ENCODE measurements around the gene U2AF2. TPM values are rescaled to one million over a fixed set of nuclear protein-coding genes. Genes with fewer than 3 reads are reported as not detected.

U2AF2 gene
- total and polyA plus RNA-seq, 2 of the 8 experiments (the other 6 are each of a cell fraction or from before 2014, with no cell fraction given) = 162 to 252 TPM

- Histone ChIP-seq H3K23ac (ENCODE audit: insufficient read length) (no peak overlapping the region), H3K18ac (ENCODE audit: extremely low read depth, low read length) (no peak overlapping the region), H4K91ac (replicated peaks; ENCODE audit: insufficient read length, low read length) (no peak overlapping the region), H3K4ac (replicated peaks; ENCODE audit: insufficient read length, low read depth, low read length) (no peak overlapping the region), H3K79me2 (ENCODE audit: control insufficient read depth in 1 of 2, insufficient read depth in 2 of 2, low read length in 2 of 2) (no peaks in the 10 kb centered on the region), H3K4me3 (ENCODE audit: extremely low read depth in 1 of 4, insufficient read depth in 2 of 4, low read depth in 3 of 4, low read length in 4 of 4) (no peak overlapping the region), H2AFZ (ENCODE audit: low read length) (no peak overlapping the region), H3K4me2 (ENCODE audit: insufficient read depth in 1 of 2, low read depth in 2 of 2, low read length in 2 of 2) (no peak overlapping the region), H2BK5ac (ENCODE audit: low read depth, low read length) (no peak overlapping the region), H3K27ac (ENCODE audit: low read depth, low read length) (no peak overlapping the region), H3K27me3 (replicated peaks in 1 of 4; ENCODE audit: control insufficient read depth in 3 of 4, extremely low read depth in 1 of 4, insufficient read depth in 3 of 4, low read length in 3 of 4) (no peaks in the 10 kb centered on the region), H3K36me3 (ENCODE audit: control insufficient read depth in 2 of 4, insufficient read depth in 4 of 4, low read length in 3 of 4) (peaks cover 2 to 31% (median 16%) of the 10 kb centered on the region in 4 experiments; a peak in 6 of 8 replicates), H3K9ac (replicated peaks in 1 of 4; ENCODE audit: extremely low read depth in 1 of 4, low read depth in 3 of 4, low read length in 3 of 4) (no peak overlapping the region), H3K14ac (ENCODE audit: insufficient read length) (no peak overlapping the region), H4K8ac (ENCODE audit: extremely low read depth, insufficient read depth, low read length) (no peak overlapping the region), H2BK12ac (ENCODE audit: low read depth, low read length) (no peak overlapping the region), H3K4me1 (replicated peaks in 1 of 4; ENCODE audit: control insufficient read depth in 3 of 4, insufficient read depth in 4 of 4, low read length in 3 of 4) (no peaks in the 10 kb centered on the region), H2BK15ac (ENCODE audit: low read length) (no peak overlapping the region), H3K79me1 (ENCODE audit: low read depth, low read length) (no peaks in the 10 kb centered on the region; the same call in 1 of the 2 replicates), H2AK5ac (ENCODE audit: low read depth, low read length) (no peak overlapping the region), H4K5ac (ENCODE audit: insufficient read length, low read depth, low read length) (no peak overlapping the region), H3K9me3 (ENCODE audit: insufficient read depth in 2 of 2, low read depth in 1 of 2, low read length in 1 of 2) (no peaks in the 10 kb centered on the region), H2BK120ac (replicated peaks; ENCODE audit: low read depth, low read length) (no peak overlapping the region), H2BK20ac (ENCODE audit: low read length) (no peak overlapping the region), H4K20me1 (replicated peaks in 1 of 2; ENCODE audit: control insufficient read depth in 1 of 2, insufficient read depth in 2 of 2, low read length in 2 of 2) (peaks cover 0 to 5% of the 10 kb centered on the region in 2 experiments), H3K56ac (replicated peaks; ENCODE audit: insufficient read length, low read depth, low read length) (no peak overlapping the region), H3K23me2 (ENCODE audit: low read depth, low read length) (no peaks in the 10 kb centered on the region)
- ChIA-PET CTCF (ENCODE audit: partially characterized antibody) (interaction anchor here (3.2 kb wide), 1 partner anchor 8 kb away, joined by 12 read pairs; no protein-coding TSS in a partner anchor), POLR2A (ENCODE audit: partially characterized antibody) (interaction anchor here (0.6 to 1.6 kb wide), 3 partner anchors 21 to 39 kb away, joined by 3 to 5 read pairs (median 3); partner anchors contain the start of gene EPN1)
- 94% methylated on average over 22 of the region's 23 CpGs; no CpG with 5 or more reads in 1 of the 2 experiments for WGBS, 2 experiments (ENCODE audit: extremely low coverage in 1 of 2, insufficient coverage in 1 of 2, insufficient read length in 1 of 2, insufficient replicate concordance in 2 of 2, low coverage in 1 of 2, low lambda C conversion rate in 2 of 2, missing lambda C conversion rate in 1 of 2)
- no peak for TF ChIP-seq RFX5 (IDR thresholded peaks at IDR 0.05; ENCODE audit: borderline replicate concordance, low read depth, low read length)
- no peak for TF ChIP-seq ZNF274 (IDR thresholded peaks at IDR 0.05; ENCODE audit: borderline replicate concordance, extremely low read depth, low read length)
- TF ChIP-seq KDM1A (IDR thresholded peaks at IDR 0.05; ENCODE audit: borderline replicate concordance, low read length) = no peak
- no peak for TF ChIP-seq TCF12 (IDR thresholded peaks at IDR 0.05; ENCODE audit: low read depth, low read length)
- no peak for TF ChIP-seq TEAD4 (IDR thresholded peaks at IDR 0.05; ENCODE audit: low read depth, low read length)
- no peak for TF ChIP-seq BRCA1 (IDR thresholded peaks at IDR 0.05; ENCODE audit: low read depth, low read length)
- TF ChIP-seq NANOG (IDR thresholded peaks at IDR 0.05; ENCODE audit: insufficient read depth, low read depth, low read length, poor library complexity, severe bottlenecking) = no peak
- no peak for TF ChIP-seq RBBP5 (IDR thresholded peaks at IDR 0.05; ENCODE audit: borderline replicate concordance, low read depth, low read length)
- TF ChIP-seq ASH2L (IDR thresholded peaks at IDR 0.05; ENCODE audit: low read length) = no peak
- TF ChIP-seq SIN3A (conservative IDR thresholded peaks at IDR 0.05 in 1 of 2, IDR thresholded peaks at IDR 0.05 in 1 of 2; ENCODE audit: low read depth in 1 of 2, low read length in 2 of 2) = no peak
- no peak for TF ChIP-seq TAF1 (IDR thresholded peaks at IDR 0.05; ENCODE audit: low read depth, low read length)
- no peak for TF ChIP-seq TAF7 (optimal IDR thresholded peaks at IDR 0.05; ENCODE audit: borderline replicate concordance, low read depth, low read length)
- FAIRE-seq (no peak), DNase-seq (ENCODE audit: low read depth in 1 of 2, low spot score in 2 of 2) (no peak)
These were observed 40.9 kb downstream of the U2AF2 start for GRCh38 chr19:55695511-55696290.

Measured in H1 (cell line).